ENCODE measurements around the gene SBF1. TPM values are rescaled to one million over a fixed set of nuclear protein-coding genes. Genes with fewer than 3 reads are reported as not detected.

The SBF1 gene
- polyA plus RNA-seq, 1 donor: 30.6 TPM

GRCh38 chr22:50507991-50508884 is 33.4 kb upstream of the SBF1 start, which contains the start of gene NCAPH2:
NCAPH2 (plus strand) TSS chr22:50508224; CDS start chr22:50508338, 114 bp downstream.
- DNase-seq: peak; percentile 97

- no peak for DNase-seq
Measured at GRCh38 chr22:50507421-50507990, 32.7 kb upstream of the SBF1 start, which contains the start of gene LMF2. LMF2 (minus strand) TSS chr22:50507702; CDS start chr22:50507675, 27 bp downstream.

GRCh38 chr22:50506611-50507420 is 32.0 kb upstream of the SBF1 start:
- no peak for DNase-seq

GRCh38 chr22:50505776-50506610 is 31.2 kb upstream of the SBF1 start:
- no peak for DNase-seq

GRCh38 chr22:50505276-50505775 is 30.5 kb upstream of the SBF1 start:
- no peak for DNase-seq

- DNase-seq: no peak
Measured at GRCh38 chr22:50504369-50505211, 29.8 kb upstream of the SBF1 start.

- no peak for DNase-seq
Measured at GRCh38 chr22:50503475-50504145, 28.8 kb upstream of the SBF1 start.

- DNase-seq: no peak
Measured at GRCh38 chr22:50502628-50503474, 28.0 kb upstream of the SBF1 start.

GRCh38 chr22:50502096-50502495 is 27.3 kb upstream of the SBF1 start:
- DNase-seq: no peak

GRCh38 chr22:50500452-50500851 is 25.6 kb upstream of the SBF1 start:
- DNase-seq: no peak

- DNase-seq: peak; percentile 74
Measured at GRCh38 chr22:50498322-50498890, 23.6 kb upstream of the SBF1 start.

- no peak for DNase-seq
Measured at GRCh38 chr22:50497093-50497492, 22.3 kb upstream of the SBF1 start.

GRCh38 chr22:50490531-50491308 is 15.9 kb upstream of the SBF1 start:
- DNase-seq: no peak

- no peak for DNase-seq
Measured at GRCh38 chr22:50489363-50490243, 14.8 kb upstream of the SBF1 start.

GRCh38 chr22:50488886-50489285 is 14.1 kb upstream of the SBF1 start:
- DNase-seq: no peak

GRCh38 chr22:50488006-50488677 is 13.3 kb upstream of the SBF1 start:
- DNase-seq: no peak
